Measurements from ENCODE around the gene TCOF1.

TCOF1 gene

DNA sequence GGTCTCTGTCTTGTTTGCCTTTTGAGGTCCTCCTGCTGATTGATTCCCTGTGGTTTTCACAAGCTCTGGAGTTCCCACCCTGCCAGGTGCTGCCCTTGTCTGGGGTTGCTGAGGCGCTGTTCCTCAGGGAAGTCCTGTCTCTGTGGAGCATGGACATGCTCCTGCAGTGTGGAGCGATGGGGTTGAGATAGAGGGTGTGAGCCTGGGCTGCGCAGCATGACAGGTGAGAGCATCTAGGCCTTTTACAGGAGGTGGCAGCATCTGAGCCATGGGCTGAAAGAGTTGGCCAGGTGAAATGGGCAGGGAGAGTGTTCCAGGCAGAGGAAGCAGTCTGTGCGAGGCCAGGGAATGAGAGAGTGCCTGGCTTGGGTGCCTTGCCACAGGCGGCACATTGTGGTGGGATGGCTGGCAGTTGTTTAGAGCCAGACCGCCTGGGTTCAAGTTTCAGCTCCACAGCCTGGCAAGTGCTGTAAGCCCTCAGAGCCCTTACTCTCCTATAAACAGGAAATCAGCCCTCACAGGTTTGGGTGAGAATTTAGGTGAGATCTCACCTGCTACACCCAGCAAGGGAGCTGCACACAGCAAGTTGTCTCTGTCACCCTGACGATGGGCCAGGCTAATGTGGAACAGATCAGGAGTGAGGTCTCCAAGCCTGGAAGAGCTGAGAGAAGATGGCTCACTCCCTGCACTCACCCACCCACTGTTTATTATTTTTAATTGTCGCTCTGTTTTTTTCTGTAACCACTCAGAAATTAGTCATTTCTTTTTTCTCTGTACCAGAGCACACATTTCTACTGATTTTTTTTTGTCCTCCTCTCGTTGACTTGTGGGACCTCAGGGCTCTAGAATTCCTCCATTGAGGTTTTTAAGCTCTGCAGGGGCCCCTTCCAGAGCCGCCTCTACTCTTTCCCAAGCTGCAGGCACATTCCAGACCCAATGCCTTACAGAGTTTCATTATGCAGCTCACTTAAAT lies 19.6 kb downstream of the TCOF1 start:
- no peak overlapping the region for H3K27ac ChIP-seq
- H3K9ac ChIP-seq = no peak overlapping the region
- no peaks in the 10 kb centered on the region for H3K79me2 ChIP-seq (ENCODE audit: insufficient read depth, low read depth)
- H4K20me1 ChIP-seq (ENCODE audit: insufficient read depth) = no peaks in the 10 kb centered on the region
- no peak overlapping the region for H3K4me2 ChIP-seq
- H3K36me3 ChIP-seq (ENCODE audit: insufficient read depth) = peaks cover 2% of the 10 kb centered on the region; the same call in 1 of the 2 replicates
- TF ChIP-seq, protein P1, sequence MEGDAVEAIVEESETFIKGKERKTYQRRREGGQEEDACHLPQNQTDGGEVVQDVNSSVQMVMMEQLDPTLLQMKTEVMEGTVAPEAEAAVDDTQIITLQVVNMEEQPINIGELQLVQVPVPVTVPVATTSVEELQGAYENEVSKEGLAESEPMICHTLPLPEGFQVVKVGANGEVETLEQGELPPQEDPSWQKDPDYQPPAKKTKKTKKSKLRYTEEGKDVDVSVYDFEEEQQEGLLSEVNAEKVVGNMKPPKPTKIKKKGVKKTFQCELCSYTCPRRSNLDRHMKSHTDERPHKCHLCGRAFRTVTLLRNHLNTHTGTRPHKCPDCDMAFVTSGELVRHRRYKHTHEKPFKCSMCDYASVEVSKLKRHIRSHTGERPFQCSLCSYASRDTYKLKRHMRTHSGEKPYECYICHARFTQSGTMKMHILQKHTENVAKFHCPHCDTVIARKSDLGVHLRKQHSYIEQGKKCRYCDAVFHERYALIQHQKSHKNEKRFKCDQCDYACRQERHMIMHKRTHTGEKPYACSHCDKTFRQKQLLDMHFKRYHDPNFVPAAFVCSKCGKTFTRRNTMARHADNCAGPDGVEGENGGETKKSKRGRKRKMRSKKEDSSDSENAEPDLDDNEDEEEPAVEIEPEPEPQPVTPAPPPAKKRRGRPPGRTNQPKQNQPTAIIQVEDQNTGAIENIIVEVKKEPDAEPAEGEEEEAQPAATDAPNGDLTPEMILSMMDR (conservative IDR thresholded peaks at IDR 0.05; ENCODE audit: low read depth, low read length) = no peak
- no peak overlapping the region for H3K4me3 ChIP-seq (IDR thresholded peaks at IDR 0.05; ENCODE audit: insufficient read depth, low read depth, low read length)
- H3K27me3 ChIP-seq (ENCODE audit: insufficient read depth, low read depth) = no peaks in the 10 kb centered on the region
- no peak overlapping the region for H2AFZ ChIP-seq (ENCODE audit: low read depth)
- no peaks in the 10 kb centered on the region for H3K4me1 ChIP-seq (ENCODE audit: low read depth, poor library complexity, severe bottlenecking)

DNA sequence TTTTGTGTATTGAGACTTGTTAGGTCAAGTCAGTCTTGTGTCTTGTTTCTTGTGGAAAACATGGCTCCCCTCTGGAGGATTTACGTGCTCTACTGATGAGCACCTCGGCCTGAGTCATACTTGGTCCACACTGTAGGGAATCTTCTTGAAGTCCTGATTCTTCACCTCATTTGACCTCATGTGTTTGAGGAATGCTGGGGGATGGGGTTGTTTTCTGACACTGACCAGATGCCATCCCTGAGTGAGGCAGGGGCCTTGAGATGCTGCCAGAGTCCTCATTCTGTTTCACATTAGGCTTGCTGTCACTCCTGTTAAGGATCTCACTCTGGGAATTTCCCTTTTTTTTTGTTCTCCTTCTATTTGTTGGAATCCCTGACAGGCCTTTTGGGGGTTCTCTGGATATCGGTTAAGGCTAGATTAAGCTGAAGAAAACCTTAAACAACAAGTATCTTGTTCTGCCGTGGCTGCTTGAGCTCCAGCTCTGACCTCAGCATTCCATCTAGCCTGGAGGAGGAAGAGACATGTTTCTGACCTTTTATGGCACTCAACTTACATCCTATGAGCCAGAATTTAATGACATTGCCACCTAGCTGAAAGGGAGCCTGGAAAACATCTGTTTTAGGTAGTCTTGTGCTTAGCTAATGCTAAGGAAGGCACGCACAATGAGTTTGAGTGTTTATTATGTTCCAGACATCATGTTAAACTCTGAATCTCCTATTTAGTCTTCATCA lies 20.6 kb downstream of the TCOF1 start:
- TF ChIP-seq, protein P1 (conservative IDR thresholded peaks at IDR 0.05; ENCODE audit: low read depth, low read length) = no peak
- Histone ChIP-seq H3K9ac (no peak overlapping the region), H4K20me1 (ENCODE audit: insufficient read depth) (no peaks in the 10 kb centered on the region), H3K4me3 (IDR thresholded peaks at IDR 0.05; ENCODE audit: insufficient read depth, low read depth, low read length) (no peak overlapping the region), H3K36me3 (ENCODE audit: insufficient read depth) (peaks cover 2% of the 10 kb centered on the region; the same call in 1 of the 2 replicates), H3K4me1 (ENCODE audit: low read depth, poor library complexity, severe bottlenecking) (no peaks in the 10 kb centered on the region), H3K4me2 (no peak overlapping the region), H3K27me3 (ENCODE audit: insufficient read depth, low read depth) (no peaks in the 10 kb centered on the region), H3K79me2 (ENCODE audit: insufficient read depth, low read depth) (no peaks in the 10 kb centered on the region), H3K27ac (no peak overlapping the region), H2AFZ (ENCODE audit: low read depth) (no peak overlapping the region)

DNA sequence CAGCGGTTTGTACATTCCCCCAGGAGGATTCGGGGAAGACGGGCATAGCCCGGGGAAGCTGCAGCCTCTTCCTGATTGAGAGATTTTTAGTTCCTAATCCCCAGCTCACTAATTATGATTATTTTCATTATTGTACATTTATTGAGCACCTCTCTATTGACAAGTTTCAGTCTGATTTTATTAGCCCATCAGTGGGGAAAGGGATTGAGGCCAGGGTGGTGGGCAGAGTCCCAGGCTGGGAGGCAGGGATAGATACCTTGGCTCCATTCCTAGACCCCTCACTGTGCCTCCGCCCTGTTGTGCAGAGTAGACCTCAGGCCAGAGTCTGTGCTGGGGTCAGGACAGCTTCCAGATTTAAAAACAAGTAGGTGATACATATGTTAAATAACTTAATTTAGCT lies 27.2 kb downstream of the TCOF1 start:
- Histone ChIP-seq H3K27me3 (ENCODE audit: insufficient read depth, low read depth) (no peaks in the 10 kb centered on the region), H3K4me2 (no peak overlapping the region), H2AFZ (ENCODE audit: low read depth) (no peak overlapping the region), H3K27ac (no peak overlapping the region), H3K79me2 (ENCODE audit: insufficient read depth, low read depth) (no peaks in the 10 kb centered on the region), H3K36me3 (ENCODE audit: insufficient read depth) (no peaks in the 10 kb centered on the region), H3K4me1 (ENCODE audit: low read depth, poor library complexity, severe bottlenecking) (no peaks in the 10 kb centered on the region), H3K9ac (no peak overlapping the region), H3K4me3 (IDR thresholded peaks at IDR 0.05; ENCODE audit: insufficient read depth, low read depth, low read length) (no peak overlapping the region), H4K20me1 (ENCODE audit: insufficient read depth) (no peaks in the 10 kb centered on the region)
- TF ChIP-seq, protein P1 (conservative IDR thresholded peaks at IDR 0.05; ENCODE audit: low read depth, low read length) = no peak

DNA sequence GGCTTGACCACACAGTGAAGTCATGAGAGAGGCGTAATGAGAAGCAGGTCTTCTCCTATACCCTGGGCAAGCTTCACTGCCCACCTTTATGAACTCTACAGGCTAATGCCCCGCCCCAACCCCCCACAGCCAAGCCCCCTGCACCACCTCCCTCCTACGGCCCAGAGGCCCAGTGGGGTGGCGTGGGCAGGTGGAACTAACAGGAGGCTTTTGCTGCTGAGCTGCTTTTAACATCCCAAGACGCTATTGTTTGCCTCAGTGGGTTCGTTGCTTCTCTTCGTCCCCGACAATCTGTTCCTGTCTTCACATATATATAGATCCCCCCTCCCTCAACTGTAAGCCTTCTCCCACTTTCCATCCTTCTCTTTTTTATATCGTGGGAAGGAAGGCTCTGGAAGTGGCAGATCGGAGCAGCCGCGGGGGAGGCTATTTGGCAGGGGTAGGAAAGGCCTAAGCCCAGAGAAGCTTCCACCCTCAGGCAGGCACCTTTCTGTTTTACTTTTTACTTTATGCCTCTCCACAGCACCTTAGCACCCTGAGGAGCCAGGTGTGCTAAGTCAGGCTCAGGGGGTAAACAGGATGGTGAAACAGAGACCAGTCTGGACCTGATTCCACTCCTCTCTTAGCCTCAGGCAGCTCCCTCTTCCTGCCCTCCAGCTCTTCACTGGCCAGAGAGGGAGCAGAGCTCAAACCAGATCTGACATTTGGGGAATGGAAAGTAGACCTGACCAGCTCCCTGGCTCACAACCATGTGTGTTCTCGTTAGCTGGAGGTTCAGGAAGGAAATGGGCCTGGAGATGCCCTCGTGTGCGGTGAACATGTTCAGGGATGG lies 28.7 kb downstream of the TCOF1 start:
- H3K36me3 ChIP-seq (ENCODE audit: insufficient read depth) = no peaks in the 10 kb centered on the region
- no peak overlapping the region for H3K9ac ChIP-seq
- no peak overlapping the region for H3K4me2 ChIP-seq
- H3K79me2 ChIP-seq (ENCODE audit: insufficient read depth, low read depth) = no peaks in the 10 kb centered on the region
- H4K20me1 ChIP-seq (ENCODE audit: insufficient read depth) = no peaks in the 10 kb centered on the region
- H3K27me3 ChIP-seq (ENCODE audit: insufficient read depth, low read depth) = no peaks in the 10 kb centered on the region
- H3K27ac ChIP-seq = no peak overlapping the region
- H3K4me3 ChIP-seq (IDR thresholded peaks at IDR 0.05; ENCODE audit: insufficient read depth, low read depth, low read length) = no peak overlapping the region
- H3K4me1 ChIP-seq (ENCODE audit: low read depth, poor library complexity, severe bottlenecking) = no peaks in the 10 kb centered on the region
- TF ChIP-seq, protein P1 (conservative IDR thresholded peaks at IDR 0.05; ENCODE audit: low read depth, low read length) = no peak
- no peak overlapping the region for H2AFZ ChIP-seq (ENCODE audit: low read depth)

All from KMS-11 (cell line).